Mucosa of descending colon (tissue), 3 donors: ENCODE data around the gene VARS1. TPM values are rescaled to one million over a fixed set of nuclear protein-coding genes. Genes with fewer than 3 reads are reported as not detected.
"Not testable (repeated sequence)": the region's sequence is repeated elsewhere in the genome, so short reads cannot be mapped to it uniquely, and the experiment has no call there.

ENCODE experiments used
- ATAC-seq: fragments of 200-7000 bp; cut with Tn5 transposase; one replicate; pipeline ENCODE4 v1.9.1; 2020; ENCODE audit warnings: mild to moderate bottlenecking, moderate library complexity
- DNase-seq, 3 donors: peaks; one replicate each; pipeline ENCODE4 v3.0.0-alpha.2; 2020
- H3K36me3 ChIP-seq: fragments of 200-600 bp; one replicate; pipeline ENCODE4 v1.8.0; 2021; ENCODE audit warnings: low read depth, mild to moderate bottlenecking
- H3K4me1 ChIP-seq: fragments of 200-600 bp; one replicate; pipeline ENCODE4 v1.8.0; 2021; ENCODE audit warnings: low read depth, mild to moderate bottlenecking
- H3K4me3 ChIP-seq: fragments of 200-600 bp; one replicate; pipeline ENCODE4 v1.8.0; 2021; ENCODE audit warnings: mild to moderate bottlenecking
- H3K9me3 ChIP-seq: fragments of 200-600 bp; one replicate; pipeline ENCODE4 v1.8.0; 2021; ENCODE audit warnings: mild to moderate bottlenecking
- intact Hi-C, 2 donors: fragments of 100-400 bp; cut with DNase I in 1 of 2; cut with micrococcal nuclease in 1 of 2; formaldehyde crosslinking; loops; one replicate each; pipeline versions ENCODE4 v1.11.0 to v1.11.1; 2022; cut with DNase I, micrococcal nuclease
- long read RNA-seq, 2 donors: library from polyadenylated mRNA; unstranded; transcript quantifications; one replicate each; pipeline ENCODE4 v2.0.0, GENCODE V29; 2019 to 2021
- total RNA-seq, 3 donors: library from RNA; stranded (reverse); fragmentation: NEBNext Ultra II Directional in 2 of 3; extraction: Animal tissue kit (Norgen Biotek cat#: 25700) in 2 of 3; gene quantifications; one replicate each; pipeline versions ENCODE4 v1.2.1 to v1.2.4, GENCODE V29; 2021 to 2023
- TF ChIP-seq, protein P1 (sequence below): fragments of 200-600 bp; IDR thresholded peaks from one replicate; pipeline ENCODE4 v1.8.0; 2022; ENCODE audit warnings: antibody characterized with exemption, mild to moderate bottlenecking
- donor health status: DM: no; HTN: no; CAD: no; lungs with moderate emphysema.
- donor health status: DM: no; HTN: no; CAD: no.
- donor health status: DM: no; HTN: yes; CAD: no.

VARS1 gene
- total RNA-seq = 10 to 100 TPM; 41.7 to 65.8 (median 45.0) TPM
- long read RNA-seq, donor 1, full-length matches to known transcripts = 8 of 49 reads
- long read RNA-seq, donor 1, partial matches to known transcripts = 30 of 49 reads
- long read RNA-seq, donor 1, other reads (novel, unspliced or antisense) = 11 of 49 reads
- long read RNA-seq, donor 2, full-length matches to known transcripts = 1 of 2 reads
- long read RNA-seq, donor 2, partial matches to known transcripts = 1 of 2 reads
- long read RNA-seq, donor 2, other reads (novel, unspliced or antisense) = 0 of 2 reads

DNA sequence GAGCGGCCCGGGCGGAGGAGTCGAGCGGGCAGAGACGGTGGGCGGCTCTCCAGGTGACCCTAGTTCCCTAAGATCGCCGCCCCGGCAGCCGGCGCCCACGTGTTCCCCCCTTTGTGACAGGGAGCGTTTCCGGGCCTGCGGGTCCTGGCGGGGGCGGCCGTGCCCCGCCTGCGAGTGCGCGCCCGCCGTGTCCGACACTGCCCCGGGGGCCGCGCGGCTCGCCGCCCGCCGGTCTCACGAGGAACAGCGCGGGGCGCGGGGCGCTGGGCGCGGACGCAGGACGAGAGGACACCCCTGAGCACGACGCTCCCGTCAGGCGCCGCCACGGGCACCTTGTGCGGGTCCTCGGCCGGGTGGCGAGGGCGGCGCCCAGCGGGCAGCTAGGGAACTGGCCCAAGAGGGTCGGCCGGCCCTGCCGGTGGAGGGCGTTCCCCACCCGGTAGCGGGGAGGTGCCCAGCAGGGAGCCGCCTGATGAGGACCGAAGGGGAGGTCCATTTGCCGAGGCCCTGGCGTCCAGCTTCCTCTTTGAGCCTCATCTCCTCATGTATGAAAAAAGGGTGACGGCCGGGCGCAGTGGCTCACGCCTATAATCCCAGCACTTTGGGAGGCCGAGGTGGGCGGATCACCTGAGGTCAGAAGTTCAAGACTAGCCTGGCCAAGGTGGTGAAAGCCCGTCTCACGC, at the start of gene VARS1:
TSS of gene VARS1 (minus strand) at position 137 of the 683 bp plus-strand sequence. CDS start 535 bp downstream, outside the sequence.
- peaks cover 5% of the 10 kb centered on the region for H3K36me3 ChIP-seq
- no peaks in the 10 kb centered on the region for H3K9me3 ChIP-seq
- intact Hi-C loops = no loop called here
- H3K4me3 ChIP-seq = peak within 1 kb of the TSS; percentile 75
- peaks cover 15% of the 10 kb centered on the region for H3K4me1 ChIP-seq
- TF ChIP-seq, protein P1, sequence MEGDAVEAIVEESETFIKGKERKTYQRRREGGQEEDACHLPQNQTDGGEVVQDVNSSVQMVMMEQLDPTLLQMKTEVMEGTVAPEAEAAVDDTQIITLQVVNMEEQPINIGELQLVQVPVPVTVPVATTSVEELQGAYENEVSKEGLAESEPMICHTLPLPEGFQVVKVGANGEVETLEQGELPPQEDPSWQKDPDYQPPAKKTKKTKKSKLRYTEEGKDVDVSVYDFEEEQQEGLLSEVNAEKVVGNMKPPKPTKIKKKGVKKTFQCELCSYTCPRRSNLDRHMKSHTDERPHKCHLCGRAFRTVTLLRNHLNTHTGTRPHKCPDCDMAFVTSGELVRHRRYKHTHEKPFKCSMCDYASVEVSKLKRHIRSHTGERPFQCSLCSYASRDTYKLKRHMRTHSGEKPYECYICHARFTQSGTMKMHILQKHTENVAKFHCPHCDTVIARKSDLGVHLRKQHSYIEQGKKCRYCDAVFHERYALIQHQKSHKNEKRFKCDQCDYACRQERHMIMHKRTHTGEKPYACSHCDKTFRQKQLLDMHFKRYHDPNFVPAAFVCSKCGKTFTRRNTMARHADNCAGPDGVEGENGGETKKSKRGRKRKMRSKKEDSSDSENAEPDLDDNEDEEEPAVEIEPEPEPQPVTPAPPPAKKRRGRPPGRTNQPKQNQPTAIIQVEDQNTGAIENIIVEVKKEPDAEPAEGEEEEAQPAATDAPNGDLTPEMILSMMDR = peak; percentile 92
- DNase-seq (peak; percentile 92 to 97 (median 96)), ATAC-seq (peak; percentile 97)

DNA sequence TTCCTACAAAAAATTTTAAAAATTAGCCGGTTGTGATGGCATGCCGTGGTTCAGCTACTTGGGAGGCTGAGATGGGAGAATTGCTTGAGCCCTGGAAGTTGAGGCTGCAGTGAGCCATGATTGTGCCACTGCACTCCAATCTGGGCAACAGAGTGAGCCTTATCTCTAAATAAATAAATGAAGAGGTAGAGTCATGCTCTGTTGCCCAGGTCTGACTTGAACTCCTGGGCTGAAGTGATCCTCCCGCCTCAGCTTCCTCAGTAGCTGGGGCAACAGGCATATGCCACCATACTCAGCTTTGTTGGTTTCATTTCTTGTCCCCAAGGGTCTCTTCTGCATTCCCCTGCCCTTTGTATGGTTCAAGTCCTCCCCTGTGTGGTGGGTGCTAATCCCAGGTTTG, 49.0 kb upstream of the VARS1 start:
- Histone ChIP-seq H3K36me3 (no peaks in the 10 kb centered on the region), H3K9me3 (no peaks in the 10 kb centered on the region), H3K4me3 (no peak overlapping the region), H3K4me1 (no peaks in the 10 kb centered on the region)
- ATAC-seq (no peak), DNase-seq (no peak)
- intact Hi-C loops = no loop called here
- TF ChIP-seq, protein P1 = no peak

DNA sequence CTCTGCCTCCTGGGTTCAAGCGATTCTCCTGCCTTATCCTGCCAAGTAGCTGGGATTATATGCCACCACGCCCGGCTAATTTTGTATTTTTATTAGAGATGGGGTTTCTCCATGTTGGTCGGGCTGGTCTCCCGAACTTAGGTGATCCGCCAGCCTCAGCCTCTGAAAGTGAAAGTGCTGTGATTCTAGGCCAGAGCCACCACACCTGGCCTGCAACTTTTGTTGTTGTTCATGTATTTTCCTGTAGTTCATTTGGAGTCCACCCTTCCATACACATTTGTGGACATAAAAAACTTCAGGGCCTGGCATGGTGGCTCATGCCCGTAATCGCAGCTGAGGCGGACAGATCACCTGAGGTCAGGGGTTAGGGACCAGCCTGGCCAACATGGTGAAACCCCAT, 46.5 kb upstream of the VARS1 start:
- TF ChIP-seq, protein P1 = no peak
- DNase-seq (no peak), ATAC-seq (peak; percentile 28)
- H3K9me3 ChIP-seq = no peaks in the 10 kb centered on the region
- intact Hi-C loops = no loop called here
- H3K4me3 ChIP-seq = no peak overlapping the region
- peaks cover 10% of the 10 kb centered on the region for H3K4me1 ChIP-seq
- no peaks in the 10 kb centered on the region for H3K36me3 ChIP-seq

DNA sequence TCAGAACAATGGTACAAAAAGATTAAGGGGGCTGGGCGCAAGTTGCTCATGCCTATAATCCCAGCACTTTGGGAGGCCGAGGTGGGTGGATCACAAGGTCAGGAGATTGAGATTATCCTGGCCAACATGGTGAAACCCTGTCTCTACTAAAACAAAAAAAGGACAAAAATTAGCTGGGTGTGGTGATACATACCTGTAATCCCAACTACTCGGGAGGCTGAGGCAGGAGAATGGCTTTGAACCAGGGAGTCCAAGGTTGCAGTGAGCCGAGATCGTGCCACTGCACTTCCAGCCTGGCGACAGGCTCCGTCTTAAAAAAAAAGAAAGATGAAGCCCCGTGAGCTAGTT, 44.2 kb upstream of the VARS1 start:
- ATAC-seq, H3K4me3 ChIP-seq, H3K9me3 ChIP-seq, DNase-seq, H3K36me3 ChIP-seq, intact Hi-C loops: not testable (repeated sequence)
- H3K4me1 ChIP-seq = peaks cover 24% of the 10 kb centered on the region

DNA sequence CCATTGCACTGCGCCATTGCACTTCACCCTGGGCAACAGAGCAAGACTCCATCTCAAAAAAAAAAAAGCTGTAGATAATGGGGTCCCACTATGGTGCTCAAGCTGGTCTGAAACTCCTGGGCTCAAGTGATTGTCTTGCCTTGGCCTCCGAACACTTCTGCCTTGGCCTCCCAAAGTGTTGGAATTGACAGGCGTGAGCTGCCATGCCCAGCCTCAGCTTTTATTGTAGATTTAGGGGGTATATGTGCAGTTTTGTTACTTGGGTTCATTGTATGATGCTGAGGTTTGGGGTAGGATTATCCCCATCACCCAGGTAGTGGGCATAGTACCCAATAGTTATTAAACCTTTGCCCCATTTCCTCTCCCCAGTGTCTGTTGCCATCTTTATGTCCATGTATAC, 43.4 kb upstream of the VARS1 start:
- DNase-seq = no peak
- TF ChIP-seq, protein P1 = no peak
- H3K4me3 ChIP-seq = no peak overlapping the region
- no peaks in the 10 kb centered on the region for H3K36me3 ChIP-seq
- H3K4me1 ChIP-seq = peaks cover 24% of the 10 kb centered on the region
- no peaks in the 10 kb centered on the region for H3K9me3 ChIP-seq
- intact Hi-C loops = no loop called here
- no peak for ATAC-seq

DNA sequence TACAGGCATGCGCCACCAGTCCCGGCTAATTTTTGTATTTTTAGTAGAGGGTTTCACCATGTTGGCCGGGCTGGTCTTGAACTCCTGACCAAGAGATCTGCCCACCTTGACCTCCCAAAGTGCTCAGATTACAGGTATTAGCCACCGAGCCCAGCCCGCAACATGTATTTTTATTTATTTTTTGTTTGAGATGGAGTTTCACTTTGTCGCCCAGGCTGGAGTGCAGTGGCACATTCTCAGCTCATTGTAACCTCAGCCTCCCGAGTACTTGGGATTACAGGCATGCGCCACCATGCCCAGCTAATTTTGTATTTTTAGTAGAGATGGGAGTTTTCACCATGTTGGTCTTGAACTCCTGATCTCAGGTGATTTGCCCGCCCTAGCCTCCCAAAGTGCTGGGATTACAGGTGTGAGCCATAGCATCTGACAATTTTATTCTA, 42.6 kb upstream of the VARS1 start:
- H3K36me3 ChIP-seq, H3K4me3 ChIP-seq, H3K9me3 ChIP-seq, intact Hi-C loops, ATAC-seq, DNase-seq: not testable (repeated sequence)
- H3K4me1 ChIP-seq = peaks cover 30% of the 10 kb centered on the region
